NCI-H2196 (cell line): ENCODE results near the gene ZNF410.
"Not testable (repeated sequence)": the region's sequence is repeated elsewhere in the genome, so short reads cannot be mapped to it uniquely, and the experiment has no call there.

Experiments used
- DNase-seq: peaks from one replicate; lab custom pipeline; 2025; ENCODE audit not compliant: unreplicated experiment; lab: John Stamatoyannopoulos, UW

Gene ZNF410

DNA sequence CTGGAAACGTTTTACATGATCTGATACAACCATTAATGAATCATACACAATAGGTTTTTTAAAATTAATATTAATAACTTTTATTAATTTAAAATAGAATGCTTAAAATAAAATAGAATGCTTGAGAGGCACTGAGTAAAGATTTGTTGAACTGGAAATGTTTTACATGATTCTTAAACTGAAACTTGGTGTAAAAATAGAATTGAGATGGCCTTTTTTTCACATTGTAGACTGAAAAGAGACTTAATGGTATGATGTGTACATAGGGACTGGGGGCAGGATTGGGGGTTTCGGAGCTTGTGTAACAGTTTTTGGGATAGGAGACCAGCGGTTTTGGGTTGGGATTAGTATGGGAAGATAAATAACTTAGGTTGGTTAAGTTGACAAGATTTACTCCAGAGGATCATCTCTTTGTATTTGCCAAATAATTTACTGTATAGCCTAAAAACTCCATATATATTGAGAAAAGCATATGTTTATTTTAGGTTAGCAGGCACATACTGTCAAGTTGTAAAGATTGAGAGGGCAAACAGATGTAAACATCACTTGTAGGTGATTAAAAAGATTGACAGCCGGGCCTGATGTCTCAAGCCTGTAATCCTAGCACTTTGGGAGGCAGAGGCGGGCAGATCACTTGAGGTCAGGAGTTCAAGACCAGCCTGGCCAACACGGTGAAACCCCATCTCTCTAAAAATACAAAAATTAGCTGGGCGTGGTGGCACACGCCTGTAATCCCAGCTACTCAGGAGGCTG is 2.0 kb upstream of the ZNF410 start:
- no peak for DNase-seq

DNA sequence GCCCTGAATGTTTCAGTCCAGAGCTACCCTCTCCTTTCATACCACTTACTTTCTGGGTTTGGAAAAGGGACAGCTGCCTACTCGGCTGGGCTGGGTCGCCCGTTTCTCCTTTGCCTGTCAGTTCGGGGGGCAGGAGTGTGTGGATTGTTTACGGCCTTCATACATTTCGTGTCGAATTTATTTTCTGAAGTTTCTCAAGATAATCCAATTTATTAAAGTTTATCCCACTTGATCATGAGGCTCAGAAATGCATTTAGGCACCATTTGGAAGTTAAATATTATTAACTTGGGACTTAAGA is 608 bp downstream of the ZNF410 start:
- DNase-seq, result no peak

DNA sequence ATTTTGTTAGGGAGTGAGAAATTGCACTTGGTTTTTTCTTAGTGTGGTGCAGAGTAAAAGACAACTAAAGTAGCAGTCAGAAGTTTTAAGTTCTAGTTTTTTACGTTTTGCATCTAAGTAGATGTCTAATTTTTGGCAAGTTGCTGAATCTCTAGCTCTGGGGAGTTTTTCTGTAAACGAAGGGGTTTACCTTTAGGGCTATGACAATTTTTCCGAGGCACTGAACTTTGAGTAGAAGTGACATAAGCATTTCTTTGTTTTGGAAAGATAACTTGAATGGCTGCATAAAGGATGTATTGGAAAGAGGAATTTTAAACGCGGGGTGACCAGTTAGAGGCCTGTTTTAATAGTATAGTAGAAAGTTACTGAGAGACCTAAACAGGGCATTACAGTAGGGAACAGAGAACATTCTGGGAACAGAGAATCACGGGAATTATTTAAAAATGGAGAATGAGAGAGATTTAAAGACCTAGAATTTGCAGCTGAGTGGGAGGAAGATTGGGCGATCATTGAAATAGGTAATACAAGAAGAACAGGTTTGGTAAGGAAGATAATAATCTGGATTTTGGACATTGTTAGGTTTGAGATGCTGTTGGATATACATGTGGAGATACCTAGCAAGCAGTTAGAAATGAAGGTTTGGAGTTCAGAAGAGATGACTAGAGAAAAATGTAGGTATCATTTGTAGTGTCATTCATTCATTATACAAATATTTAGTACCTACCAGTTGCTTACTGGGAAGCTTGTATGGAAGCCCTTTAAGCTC is 1.2 kb downstream of the ZNF410 start:
- no peak for DNase-seq

DNA sequence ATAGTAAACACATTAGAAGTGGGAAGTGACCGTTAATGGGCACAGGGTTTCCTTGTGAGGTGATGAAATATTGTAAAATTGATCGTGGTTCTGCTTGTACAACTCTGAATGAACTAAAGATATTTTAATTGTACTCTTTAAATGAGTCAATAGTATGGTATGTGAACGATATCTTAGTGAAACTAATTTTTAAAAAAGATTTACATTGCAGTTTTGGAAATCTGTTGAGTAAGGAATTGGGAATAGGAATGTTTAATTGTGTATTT is 1.7 kb downstream of the ZNF410 start:
- DNase-seq, result no peak

DNA sequence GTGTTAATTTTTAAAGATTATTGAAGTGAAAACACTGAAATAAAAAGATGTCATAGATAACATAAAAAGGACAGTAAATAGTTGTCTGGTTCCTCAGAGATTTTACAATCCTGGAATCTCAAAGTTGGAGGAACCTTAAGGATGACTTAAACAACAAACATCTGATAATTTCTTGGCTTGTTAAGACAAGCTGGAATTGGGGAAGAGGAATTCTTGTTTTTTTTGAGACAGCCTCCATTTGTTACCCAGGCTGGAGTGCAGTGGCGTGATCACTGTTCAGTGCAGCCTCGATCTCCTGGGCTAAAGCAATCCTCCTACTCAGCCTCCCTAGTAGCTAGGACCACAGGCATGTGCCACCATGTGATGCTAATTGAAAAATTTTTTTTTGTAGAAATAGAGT is 2.3 kb downstream of the ZNF410 start:
- no peak for DNase-seq

DNA sequence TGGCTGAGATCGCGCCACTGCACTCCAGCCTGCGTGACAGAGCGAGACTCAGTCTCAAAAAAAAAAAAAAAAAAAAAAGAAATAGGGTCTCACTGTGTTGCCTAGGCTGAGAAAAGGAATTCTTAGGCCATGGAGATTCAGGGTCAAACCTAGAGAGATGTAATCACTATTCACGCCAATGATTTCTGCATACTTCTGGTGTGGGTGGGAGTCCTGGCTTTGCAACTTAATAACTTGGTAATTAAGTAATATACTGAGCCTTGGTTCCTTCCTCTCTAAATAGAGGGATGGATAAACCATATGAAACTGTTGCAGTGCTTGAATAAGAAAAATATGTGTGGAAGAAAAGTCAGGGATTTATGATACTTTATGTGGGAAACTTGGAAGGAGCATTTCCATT is 2.7 kb downstream of the ZNF410 start:
- DNase-seq, result no peak

DNA sequence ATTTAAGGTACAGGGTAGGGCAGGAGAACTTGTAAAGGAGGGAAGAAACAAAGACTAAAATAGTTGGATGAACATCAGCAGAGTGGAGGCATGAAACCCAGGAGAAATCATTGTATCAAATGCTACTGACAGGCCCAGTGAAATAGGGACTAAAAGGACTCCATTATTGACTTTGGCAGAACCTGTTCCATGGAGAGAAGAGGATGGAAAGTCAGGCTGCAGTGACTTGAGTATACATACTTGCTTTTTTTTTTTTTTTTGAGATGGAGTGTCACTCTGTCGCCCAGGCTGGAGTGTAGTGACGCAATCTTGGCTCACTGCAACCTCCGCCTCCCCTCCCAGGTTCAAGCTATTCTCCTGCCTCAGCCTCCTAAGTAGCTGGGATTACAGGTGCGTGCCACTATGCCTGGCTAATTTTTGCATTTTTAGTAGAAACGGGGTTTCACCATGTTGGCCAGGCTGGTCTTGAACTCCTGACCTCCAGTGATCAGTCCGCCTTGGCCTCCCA is 7.6 kb downstream of the ZNF410 start:
- DNase-seq, result not testable (repeated sequence)

DNA sequence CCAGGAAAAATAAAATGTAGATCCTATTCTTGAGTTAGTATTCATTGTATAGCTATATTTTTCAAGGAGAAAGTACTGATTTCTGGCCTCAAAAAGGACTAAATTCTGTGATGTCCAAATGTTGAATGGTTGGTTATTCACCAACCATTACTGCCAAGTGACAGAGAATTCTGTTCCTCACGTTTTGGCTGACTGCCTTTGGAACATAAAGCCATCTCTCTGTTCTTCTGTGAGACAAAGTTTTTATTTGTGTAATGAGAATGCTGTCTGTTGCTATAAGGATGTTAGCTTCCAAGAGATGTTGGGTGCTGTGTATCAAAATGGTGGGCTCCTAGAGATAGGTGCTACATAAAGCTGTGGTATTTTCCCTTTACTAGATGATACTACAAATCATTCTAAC is 9.3 kb downstream of the ZNF410 start:
- no peak for DNase-seq

DNA sequence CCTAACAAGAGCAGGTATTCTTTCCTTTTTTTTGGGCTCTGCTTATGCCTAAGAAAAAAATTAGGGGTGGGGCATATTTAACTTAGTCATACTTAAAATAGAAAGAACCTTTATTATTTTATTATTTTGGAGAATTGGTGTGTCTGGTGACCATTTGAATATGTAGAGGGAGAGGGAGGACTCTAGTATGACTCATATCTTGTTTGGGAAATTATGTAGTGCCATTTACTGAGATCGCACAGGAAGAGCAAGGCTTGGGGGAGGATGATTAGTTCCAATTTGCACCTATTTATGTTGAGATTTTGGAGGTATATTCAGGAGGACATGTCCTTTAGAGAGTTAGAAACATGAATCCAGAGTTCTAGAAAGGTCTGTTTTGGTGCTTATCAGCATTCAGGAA is 9.9 kb downstream of the ZNF410 start:
- no peak for DNase-seq

DNA sequence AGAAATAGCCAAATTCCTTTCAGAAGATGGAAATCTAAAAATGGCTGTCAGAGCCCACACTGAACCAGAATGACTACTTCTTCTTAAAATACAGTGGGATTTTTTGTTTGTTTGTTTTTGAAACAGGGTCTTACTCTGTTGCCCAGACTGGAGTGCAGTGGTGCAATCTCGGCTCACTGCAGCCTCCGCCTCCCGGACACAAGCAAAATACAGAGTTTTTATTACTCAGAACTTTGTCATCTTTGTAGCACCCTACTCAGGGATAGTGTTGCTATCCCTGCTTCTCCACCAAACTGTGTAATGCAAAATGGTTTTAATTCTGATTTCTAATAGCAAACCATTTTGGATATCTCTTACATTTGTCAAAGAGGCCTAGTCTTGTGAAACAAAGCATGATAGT is 16.4 kb downstream of the ZNF410 start:
- no peak for DNase-seq

DNA sequence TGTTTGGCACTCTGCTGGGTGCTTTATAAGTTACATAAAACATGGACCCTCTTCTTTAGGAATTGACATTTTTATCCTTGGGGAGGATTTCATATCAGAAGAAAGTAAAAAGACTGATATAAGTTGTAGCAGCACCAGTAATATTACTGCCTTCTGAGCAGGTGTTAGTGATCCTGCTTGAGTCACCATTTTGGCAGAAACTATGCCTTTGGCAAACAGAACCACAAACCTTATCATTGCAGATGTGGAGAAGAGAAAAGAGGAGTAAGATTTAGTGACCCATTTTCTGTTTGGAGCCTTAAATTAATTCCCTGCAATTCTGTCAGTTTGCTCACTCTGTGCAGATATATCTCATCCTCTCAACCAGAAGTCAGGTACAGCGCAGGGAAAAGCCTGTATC is 23.0 kb downstream of the ZNF410 start:
- DNase-seq, result no peak

DNA sequence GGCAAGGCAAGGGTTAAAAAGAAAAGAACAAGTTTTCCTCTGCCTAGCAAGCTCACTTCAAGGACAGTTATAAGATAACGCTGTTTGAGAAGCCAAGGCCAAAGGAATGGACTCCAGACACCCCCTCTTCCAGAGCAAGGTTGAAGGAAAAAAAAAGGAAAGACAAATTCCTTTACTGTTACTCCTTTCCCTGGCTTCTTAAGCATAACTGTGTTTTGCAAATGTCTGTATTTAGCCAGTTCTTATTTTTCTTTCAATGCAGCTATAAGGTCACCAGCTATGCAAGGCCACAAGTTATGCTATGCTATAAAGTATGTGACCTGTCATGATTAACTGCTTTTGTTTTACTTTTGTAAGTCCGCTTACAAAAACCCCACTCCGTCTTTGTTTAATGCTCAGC is 26.6 kb downstream of the ZNF410 start:
- no peak for DNase-seq

DNA sequence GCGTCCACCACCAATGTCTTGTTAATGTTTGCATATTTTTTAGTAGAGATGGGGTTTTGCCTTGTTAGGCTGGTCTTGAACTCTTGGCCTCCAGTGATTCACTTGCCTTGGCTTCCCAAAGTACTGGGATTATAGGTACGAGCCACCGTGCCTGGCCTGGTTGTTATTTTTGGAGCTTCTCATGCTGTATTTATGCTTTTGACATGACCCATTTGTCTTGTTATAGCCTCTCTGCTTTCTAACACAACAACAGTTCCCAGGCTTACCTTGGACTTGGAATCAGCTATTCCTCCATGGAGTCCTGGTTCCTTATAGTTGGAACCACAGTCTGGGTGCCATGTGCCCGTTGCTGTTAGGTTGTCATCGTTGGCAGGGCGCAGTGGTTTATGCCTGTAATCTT is 29.7 kb downstream of the ZNF410 start:
- DNase-seq, result no peak

DNA sequence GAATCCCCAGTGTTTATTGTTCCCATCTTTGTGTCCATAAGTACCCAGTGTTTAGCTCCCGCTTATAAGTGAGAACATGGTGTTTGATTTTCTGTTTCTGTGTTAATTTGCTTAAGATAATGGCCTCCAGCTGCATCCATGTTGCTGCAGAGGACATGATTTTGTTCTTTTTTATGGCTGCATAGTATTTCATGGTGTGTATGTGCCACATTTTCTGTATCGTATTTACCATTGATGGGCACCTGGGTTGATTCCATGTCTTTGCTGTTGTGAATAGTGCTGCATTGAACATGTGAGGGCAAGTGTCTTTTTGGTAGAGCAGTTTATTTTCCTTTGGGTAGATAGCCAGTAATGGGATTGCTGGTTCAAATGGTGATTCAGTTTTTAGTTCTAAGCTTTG is 32.8 kb downstream of the ZNF410 start:
- not testable (repeated sequence) for DNase-seq

DNA sequence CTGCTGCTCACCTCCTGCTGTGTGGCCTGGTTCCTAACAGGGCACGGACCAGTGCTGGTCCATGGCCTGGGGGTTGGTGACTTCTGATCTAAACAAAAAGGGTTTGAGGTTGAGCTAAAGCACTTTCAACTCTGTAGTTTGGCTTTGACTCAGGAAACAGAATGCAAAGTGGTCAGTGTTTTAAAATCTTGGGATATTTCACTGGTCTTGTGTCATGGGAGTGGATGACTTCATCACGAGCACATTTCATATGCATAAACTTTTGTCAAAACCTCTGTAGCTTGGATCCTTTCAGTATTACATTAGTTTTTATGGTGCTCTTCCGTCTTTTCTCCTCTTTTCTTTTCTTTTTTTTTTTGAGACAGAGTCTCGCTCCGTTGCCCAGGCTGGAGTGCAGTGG is 37.7 kb downstream of the ZNF410 start:
- no peak for DNase-seq

DNA sequence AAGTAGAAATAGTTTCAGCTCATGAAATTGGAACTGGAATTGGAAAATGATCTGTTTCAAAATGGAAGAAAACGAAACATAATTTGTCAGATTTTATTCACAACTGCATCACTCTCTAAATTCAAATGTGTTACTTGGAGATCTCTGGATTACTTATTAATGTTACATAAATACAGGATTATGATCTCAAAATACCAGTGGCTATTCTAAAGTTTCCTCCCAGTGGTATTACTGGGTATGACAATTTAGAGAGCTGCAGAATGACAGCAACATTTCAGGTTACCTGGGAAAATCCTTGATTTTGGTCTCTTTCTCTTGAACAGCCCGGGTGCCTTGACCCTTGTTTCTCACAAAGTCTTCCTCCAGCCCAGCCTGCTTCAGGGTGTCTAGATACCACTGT is 49.0 kb downstream of the ZNF410 start:
- DNase-seq, result peak; percentile 14

DNA sequence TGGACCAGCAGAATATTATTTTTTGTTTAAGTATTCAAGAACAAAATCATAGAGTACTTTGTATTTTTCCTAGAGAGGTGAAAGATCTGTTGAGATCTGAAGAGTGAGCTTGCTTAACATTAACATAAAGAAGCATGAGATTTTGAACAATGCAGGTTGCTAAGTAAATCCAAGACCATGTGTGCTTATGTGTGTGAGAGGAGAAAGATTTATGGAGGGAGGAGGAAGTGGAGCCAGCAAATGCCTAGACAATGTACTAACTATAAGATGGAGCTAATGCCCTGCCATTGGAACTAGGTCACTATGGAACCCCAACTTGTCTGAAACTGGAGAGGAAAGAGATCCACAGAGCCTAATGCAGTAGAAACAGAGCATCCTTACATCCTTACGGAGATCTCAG is 49.9 kb downstream of the ZNF410 start:
- no peak for DNase-seq

DNA sequence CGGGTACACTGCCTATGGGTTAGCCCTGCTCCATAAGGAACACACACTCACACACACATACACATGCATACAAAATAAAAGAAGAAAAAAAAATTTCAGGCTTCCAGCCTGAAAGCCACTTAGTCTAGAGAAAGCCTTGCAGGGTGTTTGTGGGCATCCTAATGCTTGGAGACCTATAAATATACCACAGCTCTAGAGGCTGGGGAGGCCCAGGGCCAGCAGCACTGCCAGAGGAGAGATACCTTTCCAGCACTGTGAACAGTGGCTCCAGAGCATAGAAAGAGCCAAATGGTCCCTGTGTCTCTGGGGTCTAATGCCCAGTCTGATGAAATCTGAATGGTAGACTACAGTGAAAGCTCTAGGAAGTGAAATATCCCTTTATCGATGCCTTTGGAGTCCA is 50.4 kb downstream of the ZNF410 start:
- no peak for DNase-seq

DNA sequence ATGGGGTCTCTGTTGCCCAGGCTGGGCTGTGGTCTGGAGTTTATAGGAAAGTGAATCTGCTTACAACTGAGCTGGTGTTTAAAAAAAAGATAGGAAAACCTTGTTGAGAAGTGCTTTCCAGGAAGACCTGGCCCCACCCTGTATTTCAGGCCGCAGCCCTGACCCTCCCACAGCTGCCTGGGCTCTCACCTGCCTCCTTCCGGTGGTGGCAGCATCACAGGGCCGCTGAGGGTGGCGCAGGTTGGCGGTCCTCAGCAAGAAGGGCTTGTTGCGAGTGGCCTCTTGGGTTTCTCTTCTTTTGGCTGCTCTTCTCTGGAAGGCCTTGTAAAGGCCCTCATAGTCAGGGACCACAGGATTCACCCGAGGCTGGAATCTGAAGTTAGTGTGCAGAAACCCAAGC is 55.5 kb downstream of the ZNF410 start:
- DNase-seq, result no peak

DNA sequence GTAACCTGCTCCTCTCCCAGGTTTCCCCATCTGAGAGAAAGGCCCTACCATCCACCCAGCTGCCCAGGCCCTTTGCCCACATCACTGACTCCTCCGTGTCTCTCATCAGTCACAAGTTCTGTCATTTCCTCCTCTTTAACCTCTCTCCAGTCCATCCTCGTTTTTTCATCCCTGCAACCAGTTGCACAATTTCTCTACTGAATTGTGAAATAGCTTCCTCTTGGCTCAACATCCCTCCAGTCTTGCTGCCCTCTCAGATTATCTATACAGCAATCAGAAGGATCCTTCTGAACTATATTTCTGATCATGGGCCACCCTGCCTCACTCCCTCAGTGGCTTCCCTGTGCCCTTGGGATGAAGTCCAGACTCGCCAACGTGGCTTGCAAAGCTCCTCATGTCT is 56.4 kb downstream of the ZNF410 start:
- DNase-seq, result peak; percentile 14

DNA sequence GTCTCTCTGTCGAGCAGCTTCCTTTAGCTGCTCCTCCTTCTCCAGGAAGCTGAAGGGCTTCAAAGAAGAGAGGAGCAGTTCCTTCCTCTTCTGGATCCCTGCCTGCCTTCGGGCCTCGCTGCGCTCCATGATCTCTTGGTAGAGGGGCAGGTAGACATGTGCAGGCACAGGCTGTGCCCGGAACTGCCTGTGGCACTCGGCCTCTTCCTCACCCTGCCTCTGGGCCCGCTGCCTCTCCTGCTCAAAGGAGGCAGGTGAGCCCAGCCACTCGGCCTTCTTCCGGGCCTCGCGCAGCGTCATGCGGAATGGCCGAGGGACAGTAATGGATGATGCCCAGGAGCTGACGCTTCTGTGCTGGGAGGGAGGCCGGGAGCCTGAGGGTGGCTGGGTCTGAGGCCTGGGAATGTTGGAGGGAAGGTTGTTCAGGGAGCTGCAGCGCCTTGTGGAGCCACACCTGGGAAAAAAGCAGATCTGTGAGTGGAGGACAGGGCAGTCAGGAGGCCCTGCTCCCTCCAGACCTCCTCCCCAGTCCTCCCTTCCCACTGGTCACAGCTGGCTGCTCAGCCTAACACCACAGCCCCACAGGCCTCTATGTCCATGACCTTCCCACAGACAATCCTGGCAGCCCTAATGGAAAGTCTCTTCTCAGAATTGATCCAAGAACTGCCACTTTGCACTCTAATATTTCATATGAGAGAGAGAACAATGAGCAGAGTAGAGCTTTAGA is 57.9 kb downstream of the ZNF410 start:
- DNase-seq, result no peak

DNA sequence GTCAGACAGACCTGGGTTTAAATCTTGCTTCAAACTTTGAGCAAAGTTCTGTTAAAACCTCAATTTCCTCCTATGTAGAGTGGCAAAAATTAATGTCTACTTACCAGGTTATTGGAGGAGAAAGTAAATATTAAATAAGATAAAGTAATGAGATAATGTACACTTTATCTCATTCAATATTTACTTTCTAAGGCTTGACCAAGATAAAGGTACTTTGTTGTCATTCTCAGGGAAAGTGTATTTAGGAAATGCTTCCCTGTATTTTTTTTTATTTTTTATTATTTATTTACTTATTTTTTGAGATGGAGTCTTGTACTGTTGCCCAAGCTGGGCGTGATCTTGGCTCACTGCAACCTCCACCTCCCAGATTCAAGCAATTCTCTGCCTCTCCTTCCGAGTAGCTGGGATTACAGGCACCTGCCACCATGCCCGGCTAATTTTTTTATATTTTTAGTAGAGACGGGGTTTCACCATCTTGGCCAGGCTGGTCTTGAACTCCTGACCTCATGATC is 58.6 kb downstream of the ZNF410 start:
- no peak for DNase-seq
